K562 (cell line): Measurements from ENCODE around the gene CACNG1. TPM values are rescaled to one million over a fixed set of nuclear protein-coding genes. Genes with fewer than 3 reads are reported as not detected.

ENCODE experiments used
- ATAC-seq: fragments of 200-7000 bp; cut with Tn5 transposase; 3 replicates; pipeline ENCODE4 v1.9.1; 2020; ENCODE audit warnings: moderate library complexity
- BruUV-seq: library from RNA; stranded (reverse); fragments of 400-500 nt; replicated peaks from 2 replicates; lab custom pipeline; 2021; lab: Mats Ljungman, UMichigan
- CTCF ChIA-PET: fragments of 300-600 bp; formaldehyde crosslinking; extraction: SDS; loops from one replicate; lab custom pipeline; 2021; ENCODE audit warnings: low intra/inter-chr PET ratio; lab: Yijun Ruan, JAX
- POLR2A ChIA-PET: fragments of 300-600, 350-650 bp; sonication (Branson Sonifier 250); formaldehyde crosslinking; extraction: SDS; loops from one replicate; lab custom pipeline; 2021; ENCODE audit warnings: antibody characterized with exemption, inconsistent platforms; lab: Yijun Ruan, JAX
- DNase-seq, 4 experiments: peaks; one replicate each; pipeline versions ENCODE4 v3.0.0 to v3.0.0-alpha.2; 2011 to 2018; ENCODE audit warnings: low spot score in 3 of 4, mixed read lengths in 3 of 4; ENCODE audit errors: extremely low read depth in 1 of 4
- FAIRE-seq: peaks from 2 replicates; lab custom pipeline; 2011; peaks lifted over from hg19 to GRCh38; lab: Jason Lieb, UNC
- H2AFZ ChIP-seq: 2 replicates; pipeline ENCODE4 v1.6.0; 2011; ENCODE audit warnings: low read depth, low read length, control low read depth, inconsistent platforms
- H3K27ac ChIP-seq: fragments of 200-600 bp; 3 replicates; pipeline ENCODE4 v1.8.0; 2011; ENCODE audit warnings: low read depth, mild to moderate bottlenecking, control low read depth, inconsistent platforms, low read length, moderate library complexity, mixed read lengths; ENCODE audit errors: extremely low read depth
- H3K27me3 ChIP-seq, 2 experiments: fragments of 300-600 bp in 1 of 2; 2 replicates in 1 of 2; 3 replicates in 1 of 2; pipeline versions ENCODE4 v1.6.0 to v1.8.0; 2011; ENCODE audit warnings: inconsistent platforms in 2 of 2, low read length in 2 of 2, mild to moderate bottlenecking in 1 of 2, mixed read lengths in 1 of 2, moderate library complexity in 1 of 2; ENCODE audit not compliant: control insufficient read depth in 2 of 2, insufficient read depth in 2 of 2
- H3K36me3 ChIP-seq: fragments of 300-600 bp; 3 replicates; pipeline ENCODE4 v1.8.0; 2011; ENCODE audit warnings: mild to moderate bottlenecking, low read length, inconsistent platforms; ENCODE audit not compliant: control insufficient read depth, insufficient read depth
- H3K4me1 ChIP-seq, 2 experiments: fragments of 200-600 bp in 1 of 2; replicated peaks in 1 of 2; 2 replicates in 1 of 2; 3 replicates in 1 of 2; pipeline versions ENCODE4 v1.5.1 to v1.8.0; 2011; ENCODE audit warnings: inconsistent platforms in 2 of 2, low read length in 2 of 2, mild to moderate bottlenecking in 1 of 2, mixed read lengths in 1 of 2, moderate library complexity in 1 of 2; ENCODE audit not compliant: control insufficient read depth in 2 of 2, insufficient read depth in 2 of 2
- H3K4me2 ChIP-seq: 2 replicates; pipeline ENCODE4 v1.6.1; 2011; ENCODE audit warnings: low read length, control low read depth, inconsistent platforms, mixed read lengths; ENCODE audit not compliant: insufficient read depth
- H3K4me3 ChIP-seq: fragments of 200-600 bp; sonication (generic), shearing (Covaris generic); 2 replicates; pipeline ENCODE4 v1.5.1; 2016; ENCODE audit warnings: control low read depth, inconsistent platforms
- H3K79me2 ChIP-seq: fragments of 200-600 bp; 3 replicates; pipeline ENCODE4 v1.8.0; 2011; ENCODE audit warnings: low read length, inconsistent platforms; ENCODE audit not compliant: control insufficient read depth, insufficient read depth
- H3K9ac ChIP-seq, 2 experiments: 2 replicates each; pipeline versions ENCODE4 v1.6.0 to v1.6.1; 2011; ENCODE audit warnings: low read depth in 2 of 2, low read length in 2 of 2, control low read depth in 1 of 2, inconsistent platforms in 1 of 2, mild to moderate bottlenecking in 1 of 2, mixed read lengths in 1 of 2; ENCODE audit not compliant: insufficient read depth in 1 of 2
- H3K9me1 ChIP-seq: one replicate; pipeline ENCODE4 v1.6.0; 2011; ENCODE audit warnings: inconsistent platforms, mild to moderate bottlenecking, low read length, moderate library complexity; ENCODE audit not compliant: control insufficient read depth, insufficient read depth
- H3K9me3 ChIP-seq: replicated peaks from 2 replicates; pipeline ENCODE4 v1.5.1; 2011; ENCODE audit warnings: low read depth, low read length, inconsistent platforms; ENCODE audit not compliant: control insufficient read depth, insufficient read depth
- H4K20me1 ChIP-seq: replicated peaks from 2 replicates; pipeline ENCODE4 v1.6.1; 2011; ENCODE audit warnings: low read length, inconsistent platforms, mixed read lengths; ENCODE audit not compliant: control insufficient read depth, insufficient read depth
- ASH1L ChIP-seq: fragments of 450-650 bp; IDR thresholded peaks from 2 replicates; pipeline ENCODE4 v1.6.1; 2018; ENCODE audit warnings: borderline replicate concordance, mild to moderate bottlenecking, low read depth; ENCODE audit not compliant: partially characterized antibody
- BCL6 ChIP-seq: fragments of 250-450 bp; sonication (Bioruptor Pico); IDR thresholded peaks from 2 replicates; pipeline ENCODE4 v1.4.0; 2020
- BCOR ChIP-seq: fragments of 450-650 bp; IDR thresholded peaks from 2 replicates; pipeline ENCODE4 v1.6.1; 2016
- CBX8 ChIP-seq: fragments of 200-600 bp; sonication (generic); IDR thresholded peaks from 2 replicates; pipeline ENCODE4 v1.6.1; 2012; ENCODE audit warnings: borderline replicate concordance, mixed run types, low read depth, mild to moderate bottlenecking, moderate library complexity, mixed read lengths, low read length, control low read depth, inconsistent platforms; ENCODE audit not compliant: poor library complexity, severe bottlenecking; ENCODE audit errors: extremely low read depth
- ETV1 ChIP-seq: fragments of 450-650 bp; conservative IDR thresholded peaks from 2 replicates; pipeline ENCODE4 v1.6.1; 2016; ENCODE audit warnings: missing genetic modification characterization, control low read depth, low read depth, missing compliant biosample characterization
- HNRNPK ChIP-seq: fragments of 200-400 bp; formaldehyde crosslinking; IDR thresholded peaks from one replicate; pipeline ENCODE4 v1.6.1; 2018; ENCODE audit warnings: mild to moderate bottlenecking, low read depth, low read length; ENCODE audit not compliant: poor library complexity, severe bottlenecking
- MTF1 ChIP-seq: fragments of 250-450 bp; sonication (Bioruptor Pico); IDR thresholded peaks from 2 replicates; pipeline ENCODE4 v1.9.0; 2021; ENCODE audit warnings: moderate library complexity, mild to moderate bottlenecking, inconsistent platforms, borderline replicate concordance
- SMAD1 ChIP-seq: fragments of 150-350 bp; IDR thresholded peaks from 2 replicates; pipeline ENCODE4 v1.6.1; 2014; ENCODE audit warnings: low read length, low read depth; ENCODE audit not compliant: partially characterized antibody
- SMARCA5 ChIP-seq: fragments of 450-650 bp; IDR thresholded peaks from 2 replicates; pipeline ENCODE4 v1.6.1; 2016
- SNIP1 ChIP-seq: fragments of 450-650 bp; IDR thresholded peaks from 2 replicates; pipeline ENCODE4 v1.7.1; 2017; ENCODE audit warnings: low read depth, mild to moderate bottlenecking
- SOX6 ChIP-seq: fragments of 450-650 bp; IDR thresholded peaks from 2 replicates; pipeline ENCODE4 v1.6.1; 2014; ENCODE audit warnings: mild to moderate bottlenecking
- TEAD1 ChIP-seq, 2 experiments: fragments of 450-650 bp in 1 of 2; sonication (generic) in 1 of 2; formaldehyde crosslinking; IDR thresholded peaks; 2 replicates each; pipeline versions ENCODE4 v1.4.0 to v1.8.0; 2020 to 2022; ENCODE audit warnings: mild to moderate bottlenecking in 2 of 2, missing genetic modification reagents in 1 of 2
- WHSC1 ChIP-seq: IDR thresholded peaks from one replicate; pipeline ENCODE4 v1.6.1; 2012; ENCODE audit warnings: low read length, control low read depth, inconsistent platforms
- ZNF165 ChIP-seq: fragments of 250-450 bp; sonication (Bioruptor Pico); IDR thresholded peaks from 2 replicates; pipeline ENCODE4 v1.4.0; 2020; ENCODE audit warnings: borderline replicate concordance
- WGBS: fragments of 100-300 bp; shearing (Covaris generic); methylation state at CpG from one replicate; pipeline ENCODE4 v1.1.6; 2016; ENCODE audit warnings: low coverage, mixed read lengths; ENCODE audit not compliant: insufficient coverage; ENCODE audit errors: missing lambda C conversion rate; 5-methylcytosine and 5-hydroxymethylcytosine counted together
- in situ Hi-C: fragments of 300-500 bp; cut with MboI; formaldehyde crosslinking; loops from 4 replicates; pipeline ENCODE4 v1.15.0; 2018; ENCODE audit warnings: inconsistent platforms, mixed read lengths
- intact Hi-C: fragments of 100-400 bp; cut with micrococcal nuclease; formaldehyde crosslinking; loops from 2 replicates; pipeline ENCODE4 v1.14.2; 2022
- polyA plus RNA-seq, 8 experiments: library from polyadenylated mRNA; depleted of rRNA in 4 of 8; stranded (reverse) in 5 of 8; unstranded in 3 of 8; fragments of >200 nt; fragmentation: Nextera tagmentation in 2 of 8; fragmentation: Illumina TruSeq in 1 of 8; extraction: Ambion mirVana in 2 of 8; extraction: Trizol in 1 of 8; gene quantifications; 2 replicates each; pipeline versions ENCODE4 v1.2.1 to v1.2.3, GENCODE V29; 2011 to 2014; ENCODE audit warnings: inconsistent platforms in 1 of 8, missing spikeins in 1 of 8
- total RNA-seq, 7 experiments: library from RNA; depleted of rRNA in 6 of 7; stranded (reverse); fragments of >200 nt in 6 of 7; fragmentation: Illumina TruSeq in 2 of 7; extraction: Trizol in 2 of 7; gene quantifications; 2 replicates each; pipeline versions ENCODE4 v1.2.1 to v1.2.3, GENCODE V29; 2011 to 2021; ENCODE audit warnings: low replicate concordance in 1 of 7

Gene CACNG1
- total and polyA plus RNA-seq, 9 of the 15 experiments (the other 6 are each of a cell fraction or from before 2014, with no cell fraction given), result not detected

- POLR2A ChIA-PET, result interaction anchor here (0.6 kb wide), 2 partner anchors 98 to 160 kb away, joined by 3 read pairs; no protein-coding TSS in a partner anchor
- FAIRE-seq (no peak), ATAC-seq (no peak), DNase-seq (no peak)
- H3K4me2 ChIP-seq, result no peak overlapping the region
- no peaks in the 10 kb centered on the region; a peak in 1 of 5 replicates for H3K4me1 ChIP-seq
- no peak overlapping the region for H3K9ac ChIP-seq
- no peaks in the 10 kb centered on the region for H3K9me3 ChIP-seq
- H3K4me3 ChIP-seq, result no peak overlapping the region
- H2AFZ ChIP-seq, result no peak overlapping the region
- no TSS peak for BruUV-seq
- no peaks in the 10 kb centered on the region for H3K9me1 ChIP-seq
- WGBS, result 6% methylated on average over 8 of the region's 8 CpGs
- CTCF ChIA-PET, result no interaction called here
- H3K27me3 ChIP-seq, result peaks cover 55 to 95% of the 10 kb centered on the region in 2 experiments
- no peak overlapping the region for H3K27ac ChIP-seq
- H3K79me2 ChIP-seq, result no peaks in the 10 kb centered on the region
- intact Hi-C loops (loop anchor here (5.0 kb wide), 1 partner anchor 137 kb away; no protein-coding TSS in a partner anchor), in situ Hi-C loops (no loop called here)
- peaks cover 3% of the 10 kb centered on the region; the same call in 1 of the 2 replicates for H4K20me1 ChIP-seq
- no peaks in the 10 kb centered on the region for H3K36me3 ChIP-seq
- TF ChIP-seq ETV1 (tag) (no peak), SMARCA5 (no peak), BCL6 (no peak), SOX6 (no peak), BCOR (no peak), WHSC1 (no peak)
Measured at GRCh38 chr17:67019809-67020208, 24.5 kb upstream of the CACNG1 start.

DNA sequence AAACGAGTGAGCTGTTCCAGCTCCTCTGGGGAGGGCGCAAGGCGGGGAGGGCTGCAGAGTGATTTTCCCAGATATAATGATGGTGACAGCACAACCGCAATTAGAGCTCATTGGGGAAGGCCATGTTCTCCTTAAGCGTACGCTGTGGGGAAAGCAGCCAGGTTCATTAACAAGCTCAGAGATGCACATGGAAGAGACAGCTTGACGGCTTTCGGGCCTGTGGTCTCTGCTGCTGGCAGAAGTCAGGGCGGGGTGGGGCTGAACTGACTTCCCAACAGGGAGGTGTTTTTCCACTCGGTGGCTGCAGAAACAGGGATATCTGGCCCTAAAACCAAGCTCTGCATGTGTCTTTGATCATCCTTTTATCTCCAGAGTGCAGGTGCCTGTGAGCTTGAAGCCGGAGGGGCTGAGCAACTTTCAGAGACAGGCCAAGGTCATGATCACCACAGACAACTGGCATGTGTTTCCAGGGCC is 24.0 kb upstream of the CACNG1 start:
- H3K9ac ChIP-seq, result no peak overlapping the region
- no peak overlapping the region for H3K27ac ChIP-seq
- no peak for TF ChIP-seq SMAD1
- TF ChIP-seq ZNF165 (CRISPR knock-in tag), result no peak
- TF ChIP-seq SNIP1, result no peak
- TF ChIP-seq MTF1 (CRISPR knock-in tag), result no peak
- TF ChIP-seq HNRNPK, result no peak
- no peak for TF ChIP-seq TEAD1 (CRISPR knock-in tag; IDR thresholded peaks at IDR 0.05)
- no peak for TF ChIP-seq CBX8
- no peak for TF ChIP-seq ASH1L
- no TSS peak for BruUV-seq
- FAIRE-seq, result no peak
- H3K4me1 ChIP-seq, result peaks cover 0 to under 1% of the 10 kb centered on the region in 2 experiments; a peak in 2 of 5 replicates
- peaks cover 55 to 95% of the 10 kb centered on the region in 2 experiments for H3K27me3 ChIP-seq
- intact Hi-C loops (no loop called here), in situ Hi-C loops (no loop called here)
- H4K20me1 ChIP-seq, result peaks cover 3% of the 10 kb centered on the region; the same call in 1 of the 2 replicates
- CTCF ChIA-PET, result no interaction called here
- H3K79me2 ChIP-seq, result no peaks in the 10 kb centered on the region
- peak in 1 of 4 experiments; percentile 11 for DNase-seq
- no peak overlapping the region for H3K4me3 ChIP-seq
- no peak overlapping the region for H3K4me2 ChIP-seq
- no peaks in the 10 kb centered on the region for H3K9me3 ChIP-seq
- H2AFZ ChIP-seq, result no peak overlapping the region
- POLR2A ChIA-PET, result interaction anchor here (0.6 kb wide), 1 partner anchor 160 kb away, joined by 3 read pairs; no protein-coding TSS in a partner anchor
- WGBS, result under 1% methylated on average over 11 of the region's 11 CpGs
- no peak for ATAC-seq
- no peaks in the 10 kb centered on the region for H3K36me3 ChIP-seq
- no peaks in the 10 kb centered on the region for H3K9me1 ChIP-seq
